Peyer's patch (tissue), 4 donors: ENCODE data around the gene PLAAT1. TPM values are rescaled to one million over a fixed set of nuclear protein-coding genes. Genes with fewer than 3 reads are reported as not detected.

Source experiments
- DNase-seq, 3 donors: peaks; one replicate each; pipeline ENCODE4 v3.0.0-alpha.2; 2017 to 2019
- H3K27ac ChIP-seq, 4 donors: fragments of 200-600 bp; sonication (generic); one replicate each; pipeline ENCODE4 v1.5.1; 2016 to 2019
- H3K27me3 ChIP-seq, 2 donors: fragments of 200-600 bp; sonication (generic); one replicate each; pipeline ENCODE4 v1.5.1; 2019
- H3K36me3 ChIP-seq, 3 donors: fragments of 200-600 bp; sonication (generic); one replicate each; pipeline ENCODE4 v1.5.1; 2016 to 2019
- H3K4me1 ChIP-seq, 4 donors: fragments of 200-600 bp; sonication (generic); one replicate each; pipeline ENCODE4 v1.5.1; 2016 to 2019
- H3K4me3 ChIP-seq, 4 donors: fragments of 200-600 bp; sonication (generic); 1 replicate in 3 of 4; 2 replicates in 1 of 4; pipeline ENCODE4 v1.5.1; 2016 to 2019; ENCODE audit warnings: mild to moderate bottlenecking in 1 of 4
- H3K9me3 ChIP-seq, 4 donors: fragments of 200-600 bp; sonication (generic); one replicate each; pipeline ENCODE4 v1.5.1; 2016 to 2019; ENCODE audit warnings: mild to moderate bottlenecking in 1 of 4
- POLR2A ChIP-seq, 2 donors: fragments of 450-650 bp; IDR thresholded peaks; one replicate each; pipeline ENCODE4 v1.5.1; 2017; ENCODE audit warnings: antibody characterized with exemption in 2 of 2, mild to moderate bottlenecking in 2 of 2, moderate library complexity in 2 of 2
- total RNA-seq, 4 donors: library from RNA; depleted of rRNA; stranded (reverse); fragments of >200 nt; gene quantifications; one replicate each; pipeline ENCODE4 v1.1.0, GENCODE V29; 2016
- TF ChIP-seq, protein P1 (sequence below), 6 experiments: fragments of 450-650 bp in 4 of 6; fragments of 200-600 bp in 2 of 6; sonication (generic) in 1 of 6; IDR thresholded peaks; one replicate each; pipeline ENCODE4 v1.5.1; 2017 to 2019; ENCODE audit warnings: antibody characterized with exemption in 6 of 6, mild to moderate bottlenecking in 3 of 6, moderate library complexity in 1 of 6

Gene PLAAT1
- total RNA-seq, 4 donors from 2014 or later = not detected

DNA sequence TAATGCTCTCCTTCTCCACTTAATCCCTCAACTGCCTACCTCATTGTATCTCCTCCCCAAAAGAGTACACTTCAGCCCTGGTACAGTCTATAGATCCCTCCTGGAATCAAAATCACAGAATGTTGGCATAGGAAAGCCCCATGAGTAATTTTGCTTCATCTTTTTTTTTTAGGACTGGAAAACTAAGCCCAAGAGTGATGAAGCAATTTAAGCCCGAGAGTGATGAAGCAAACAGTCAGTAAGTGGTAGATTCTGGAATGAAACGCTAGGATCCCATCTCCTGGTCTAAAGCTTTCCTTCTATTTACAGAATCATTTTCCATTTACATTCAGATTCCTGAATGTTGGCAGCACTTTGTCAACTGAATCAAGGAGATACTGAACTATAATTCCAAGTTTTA lies 29.8 kb upstream of the PLAAT1 start:
- H3K9me3 ChIP-seq = no peaks in the 10 kb centered on the region
- no peaks in the 10 kb centered on the region for H3K27me3 ChIP-seq
- TF ChIP-seq, protein P1, sequence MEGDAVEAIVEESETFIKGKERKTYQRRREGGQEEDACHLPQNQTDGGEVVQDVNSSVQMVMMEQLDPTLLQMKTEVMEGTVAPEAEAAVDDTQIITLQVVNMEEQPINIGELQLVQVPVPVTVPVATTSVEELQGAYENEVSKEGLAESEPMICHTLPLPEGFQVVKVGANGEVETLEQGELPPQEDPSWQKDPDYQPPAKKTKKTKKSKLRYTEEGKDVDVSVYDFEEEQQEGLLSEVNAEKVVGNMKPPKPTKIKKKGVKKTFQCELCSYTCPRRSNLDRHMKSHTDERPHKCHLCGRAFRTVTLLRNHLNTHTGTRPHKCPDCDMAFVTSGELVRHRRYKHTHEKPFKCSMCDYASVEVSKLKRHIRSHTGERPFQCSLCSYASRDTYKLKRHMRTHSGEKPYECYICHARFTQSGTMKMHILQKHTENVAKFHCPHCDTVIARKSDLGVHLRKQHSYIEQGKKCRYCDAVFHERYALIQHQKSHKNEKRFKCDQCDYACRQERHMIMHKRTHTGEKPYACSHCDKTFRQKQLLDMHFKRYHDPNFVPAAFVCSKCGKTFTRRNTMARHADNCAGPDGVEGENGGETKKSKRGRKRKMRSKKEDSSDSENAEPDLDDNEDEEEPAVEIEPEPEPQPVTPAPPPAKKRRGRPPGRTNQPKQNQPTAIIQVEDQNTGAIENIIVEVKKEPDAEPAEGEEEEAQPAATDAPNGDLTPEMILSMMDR (IDR thresholded peaks at IDR 0.05) = no peak
- TF ChIP-seq POLR2A (IDR thresholded peaks at IDR 0.05) = no peak
- H3K4me1 ChIP-seq = no peaks in the 10 kb centered on the region
- no peaks in the 10 kb centered on the region for H3K36me3 ChIP-seq
- H3K4me3 ChIP-seq = no peak overlapping the region
- DNase-seq = no peak
- H3K27ac ChIP-seq = no peak overlapping the region

DNA sequence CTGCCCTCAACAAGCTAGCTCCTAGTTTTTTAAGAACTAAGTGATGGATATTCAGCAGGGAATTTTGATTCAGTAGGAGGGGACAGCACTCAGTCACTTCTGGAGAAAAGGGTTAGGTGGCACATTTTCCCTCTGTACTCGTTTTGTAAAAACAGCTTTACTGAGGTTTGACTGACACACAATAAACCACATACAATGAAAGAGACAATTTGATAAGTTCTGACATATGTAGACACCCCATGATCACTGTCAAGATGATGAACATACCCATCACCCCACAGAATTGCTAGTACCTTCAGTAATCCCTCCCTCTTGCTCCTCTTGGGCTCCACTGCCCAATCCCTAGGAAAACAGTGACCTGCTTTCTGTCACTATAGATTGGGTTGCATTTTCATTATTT lies 29.0 kb upstream of the PLAAT1 start:
- Histone ChIP-seq H3K27me3 (no peaks in the 10 kb centered on the region), H3K9me3 (no peaks in the 10 kb centered on the region), H3K27ac (no peak overlapping the region), H3K4me1 (no peaks in the 10 kb centered on the region), H3K36me3 (no peaks in the 10 kb centered on the region), H3K4me3 (no peak overlapping the region)
- TF ChIP-seq POLR2A (IDR thresholded peaks at IDR 0.05) = no peak
- TF ChIP-seq, protein P1 (IDR thresholded peaks at IDR 0.05) = no peak
- no peak for DNase-seq

DNA sequence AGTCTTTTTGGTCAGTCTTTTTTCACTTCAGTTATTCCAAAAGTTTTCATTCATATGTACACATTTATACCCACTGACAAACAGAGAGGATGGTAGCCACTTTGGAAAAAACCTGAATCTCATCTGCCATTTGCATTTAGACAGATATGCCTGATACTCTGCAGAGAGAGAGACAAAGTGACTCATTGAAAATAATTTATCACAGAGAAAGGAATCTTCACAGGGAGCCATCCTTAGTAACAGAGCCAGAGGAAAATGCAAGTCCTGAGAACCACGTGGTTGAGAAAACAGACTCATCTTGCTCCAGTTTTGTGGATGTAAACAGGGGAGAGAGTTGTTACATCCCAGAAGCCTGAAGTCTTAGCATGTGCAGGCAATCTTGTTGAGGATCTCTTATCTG lies 28.2 kb upstream of the PLAAT1 start:
- TF ChIP-seq POLR2A (IDR thresholded peaks at IDR 0.05) = no peak
- TF ChIP-seq, protein P1 (IDR thresholded peaks at IDR 0.05) = no peak
- Histone ChIP-seq H3K4me1 (no peaks in the 10 kb centered on the region), H3K36me3 (no peaks in the 10 kb centered on the region), H3K9me3 (no peaks in the 10 kb centered on the region), H3K27me3 (no peaks in the 10 kb centered on the region), H3K27ac (no peak overlapping the region), H3K4me3 (no peak overlapping the region)
- DNase-seq = no peak

DNA sequence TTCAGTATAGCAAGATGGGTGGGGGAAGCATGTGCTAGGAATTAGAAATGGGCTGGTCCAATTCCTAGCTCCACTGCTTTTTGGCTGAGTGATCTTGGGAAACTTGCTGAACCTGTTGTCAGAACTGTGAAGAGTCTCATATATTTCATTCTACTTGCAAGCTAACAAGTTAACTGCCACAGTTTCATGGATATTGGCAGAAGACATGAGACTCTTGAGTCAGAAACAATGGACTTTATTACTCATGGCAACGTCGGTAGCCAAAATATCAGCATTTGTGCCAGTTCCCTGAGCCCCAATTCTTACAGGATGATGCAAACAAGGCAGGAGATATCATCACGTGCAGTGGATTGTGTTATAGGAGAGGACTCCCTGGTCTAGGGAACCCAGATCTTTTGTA lies 26.6 kb upstream of the PLAAT1 start:
- no peaks in the 10 kb centered on the region for H3K9me3 ChIP-seq
- no peak overlapping the region for H3K27ac ChIP-seq
- no peaks in the 10 kb centered on the region for H3K4me1 ChIP-seq
- DNase-seq = no peak
- TF ChIP-seq, protein P1 (IDR thresholded peaks at IDR 0.05) = no peak
- no peak for TF ChIP-seq POLR2A (IDR thresholded peaks at IDR 0.05)
- no peaks in the 10 kb centered on the region for H3K36me3 ChIP-seq
- no peaks in the 10 kb centered on the region for H3K27me3 ChIP-seq
- no peak overlapping the region for H3K4me3 ChIP-seq

DNA sequence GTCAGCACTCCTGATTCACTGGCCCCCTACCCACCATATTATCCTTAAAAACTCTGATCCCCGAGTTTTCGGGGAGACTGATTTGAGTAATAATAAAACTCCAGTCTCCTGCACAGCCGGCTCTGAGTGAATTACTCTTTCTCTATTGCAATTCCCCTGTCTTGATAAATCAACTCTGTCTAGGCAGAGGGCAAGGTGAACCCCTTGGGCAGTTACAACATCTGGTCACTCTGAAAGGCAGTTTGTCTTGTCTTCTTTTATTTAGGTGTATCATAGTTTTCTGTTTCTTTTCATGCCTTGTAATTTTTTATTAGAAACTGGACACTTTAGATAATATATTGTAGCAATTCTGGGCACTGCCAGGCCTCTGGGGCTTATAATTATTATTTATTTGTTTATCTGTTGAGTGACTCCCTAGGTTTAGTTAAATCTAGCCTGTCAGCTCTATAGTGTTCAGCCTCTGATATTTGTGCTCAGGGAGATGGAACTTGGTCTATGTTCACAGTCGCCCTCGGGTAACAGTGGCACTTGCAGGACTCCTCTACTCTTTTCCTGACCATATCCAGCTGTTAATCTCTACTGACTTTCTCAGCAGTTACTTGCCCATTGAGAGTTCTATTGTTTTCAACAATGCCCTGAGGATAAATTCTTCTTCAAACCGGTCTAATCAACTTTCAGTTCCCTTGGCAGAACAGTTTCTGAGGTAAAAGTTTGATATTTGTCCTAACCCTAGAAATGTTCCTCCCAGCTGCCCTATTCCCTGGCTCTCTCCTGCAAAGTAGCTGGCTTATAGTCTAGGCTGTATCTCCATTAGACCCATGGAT lies 15.5 kb upstream of the PLAAT1 start:
- Histone ChIP-seq H3K36me3 (no peaks in the 10 kb centered on the region), H3K9me3 (no peaks in the 10 kb centered on the region), H3K4me1 (no peaks in the 10 kb centered on the region), H3K4me3 (no peak overlapping the region), H3K27ac (no peak overlapping the region), H3K27me3 (no peaks in the 10 kb centered on the region)
- DNase-seq = no peak
- TF ChIP-seq, protein P1 (IDR thresholded peaks at IDR 0.05) = no peak
- TF ChIP-seq POLR2A (IDR thresholded peaks at IDR 0.05) = no peak
